Measurements from ENCODE around the gene ATRAID. TPM values are rescaled to one million over a fixed set of nuclear protein-coding genes. Genes with fewer than 3 reads are reported as not detected.

Gene ATRAID
- total RNA-seq, 3 donors from 2014 or later, result 84.1 to 91.7 (median 85.1) TPM

GRCh38 chr2:27262379-27263286, 50.8 kb downstream of the ATRAID start, which contains the start of gene SLC30A3:
Gene SLC30A3, minus strand, starts transcription at chr2:27263047. Its CDS starts 141 bp downstream, at chr2:27262906.
- H3K27me3 Mint-ChIP-seq (ENCODE audit: low read depth), result peaks cover 59% of the 10 kb centered on the region
- ATAC-seq, result peak; percentile 62 to 72
- peak; percentile 70 for DNase-seq
- no peaks in the 10 kb centered on the region for H3K36me3 Mint-ChIP-seq (ENCODE audit: insufficient read depth)
- peaks cover 33% of the 10 kb centered on the region for H3K4me1 Mint-ChIP-seq (ENCODE audit: low read depth)
- H3K9me3 Mint-ChIP-seq, result no peaks in the 10 kb centered on the region
- H3K4me3 Mint-ChIP-seq, result peak within 1 kb of the TSS; percentile 86

GRCh38 chr2:27263287-27264252, 51.7 kb downstream of the ATRAID start:
- DNase-seq (no peak), ATAC-seq (no peak)
- peak overlapping the region; percentile 86 for H3K4me3 Mint-ChIP-seq
- H3K27me3 Mint-ChIP-seq (ENCODE audit: low read depth), result peaks cover 51% of the 10 kb centered on the region
- H3K9me3 Mint-ChIP-seq, result no peaks in the 10 kb centered on the region
- H3K36me3 Mint-ChIP-seq (ENCODE audit: insufficient read depth), result no peaks in the 10 kb centered on the region
- H3K4me1 Mint-ChIP-seq (ENCODE audit: low read depth), result peaks cover 33% of the 10 kb centered on the region

- no peak for DNase-seq
- no peaks in the 10 kb centered on the region for H3K36me3 Mint-ChIP-seq (ENCODE audit: insufficient read depth)
- peaks cover 47% of the 10 kb centered on the region for H3K27me3 Mint-ChIP-seq (ENCODE audit: low read depth)
- H3K4me3 Mint-ChIP-seq, result peak overlapping the region; percentile 86
- no peaks in the 10 kb centered on the region for H3K9me3 Mint-ChIP-seq
- ATAC-seq, result peak; percentile 59 to 60
- peaks cover 33% of the 10 kb centered on the region for H3K4me1 Mint-ChIP-seq (ENCODE audit: low read depth)
These were observed 52.5 kb downstream of the ATRAID start for GRCh38 chr2:27264253-27264752.

- Mint-ChIP-seq H3K9me3 (no peaks in the 10 kb centered on the region), H3K4me1 (ENCODE audit: low read depth) (peaks cover 33% of the 10 kb centered on the region), H3K27me3 (ENCODE audit: low read depth) (peaks cover 48% of the 10 kb centered on the region), H3K4me3 (peak overlapping the region; percentile 70), H3K36me3 (ENCODE audit: insufficient read depth) (no peaks in the 10 kb centered on the region)
- peak; percentile 64 to 70 for ATAC-seq
- peak; percentile 61 for DNase-seq
These were observed 53.1 kb downstream of the ATRAID start for GRCh38 chr2:27264753-27265535.

- H3K4me1 Mint-ChIP-seq (ENCODE audit: low read depth), result peaks cover 33% of the 10 kb centered on the region
- no peaks in the 10 kb centered on the region for H3K36me3 Mint-ChIP-seq (ENCODE audit: insufficient read depth)
- peaks cover 45% of the 10 kb centered on the region for H3K27me3 Mint-ChIP-seq (ENCODE audit: low read depth)
- H3K9me3 Mint-ChIP-seq, result no peaks in the 10 kb centered on the region
- DNase-seq, result no peak
- H3K4me3 Mint-ChIP-seq, result no peak overlapping the region
- ATAC-seq, result no peak
These were observed 53.7 kb downstream of the ATRAID start for GRCh38 chr2:27265536-27265870.

Other genes with a start within 250 kb of the ATRAID start
- 1 to 10 TPM; 3.7 to 4.3 (median 3.8) TPM for gene MAPRE3, start 241.4 kb upstream of the ATRAID start, total RNA-seq
- 10 to 100 TPM; 59.0 to 71.3 (median 60.4) TPM for gene TMEM214, start 179.1 kb upstream of the ATRAID start, total RNA-seq
- 10 to 100 TPM in 1 of 3 donors, 1 to 10 TPM in 2; 6.5 to 11.2 (median 9.2) TPM for gene AGBL5, start 160.4 kb upstream of the ATRAID start, total RNA-seq
- 100 to 1,000 TPM; 225 to 244 (median 229) TPM for gene OST4, start 140.4 kb upstream of the ATRAID start, total RNA-seq
- 1 to 10 TPM in 2 of 3 donors, under 1 TPM in 1; 0.76 to 1.4 (median 1.3) TPM for gene EMILIN1, start 133.4 kb upstream of the ATRAID start, total RNA-seq
- gene KHK, start 125.3 kb upstream of the ATRAID start, total RNA-seq, result 10 to 100 TPM in 1 of 3 donors, 1 to 10 TPM in 2; 5.2 to 10.7 (median 5.5) TPM
- gene CGREF1, start 92.9 kb upstream of the ATRAID start, total RNA-seq, result 1 to 10 TPM; 2.6 to 7.3 (median 2.7) TPM
- not detected for gene ABHD1, start 88.2 kb upstream of the ATRAID start, total RNA-seq
- 100 to 1,000 TPM in 2 of 3 donors, 10 to 100 TPM in 1; 98.0 to 119 (median 106) TPM for gene PREB, start 77.4 kb upstream of the ATRAID start, total RNA-seq
- gene PRR30, start 72.6 kb upstream of the ATRAID start, total RNA-seq, result not detected
- not detected for gene TCF23, start 63.0 kb upstream of the ATRAID start, total RNA-seq
- gene SLC5A6, start 227 bp downstream of the ATRAID start, total RNA-seq, result 100 to 1,000 TPM; 128 to 143 (median 141) TPM
- gene CAD, start 5.3 kb downstream of the ATRAID start, total RNA-seq, result 100 to 1,000 TPM; 162 to 201 (median 185) TPM
- under 1 TPM; 0.15 to 0.43 (median 0.18) TPM for gene SLC30A3, start 51.0 kb downstream of the ATRAID start, total RNA-seq
- gene DNAJC5G, start 63.4 kb downstream of the ATRAID start, total RNA-seq, result not detected
- under 1 TPM; 0.21 to 0.40 (median 0.22) TPM for gene TRIM54, start 70.4 kb downstream of the ATRAID start, total RNA-seq
- gene UCN, start 96.4 kb downstream of the ATRAID start, total RNA-seq, result 1 to 10 TPM in 1 of 3 donors, under 1 TPM in 2; 0.71 to 1.1 (median 0.78) TPM
- gene MPV17, start 111.1 kb downstream of the ATRAID start, total RNA-seq, result 10 to 100 TPM; 84.6 to 89.4 (median 87.5) TPM
- 100 to 1,000 TPM; 102 to 110 (median 107) TPM for gene GTF3C2, start 144.7 kb downstream of the ATRAID start, total RNA-seq
- 10 to 100 TPM; 63.4 to 69.8 (median 65.0) TPM for gene EIF2B4, start 158.3 kb downstream of the ATRAID start, total RNA-seq
- gene SNX17, start 158.6 kb downstream of the ATRAID start, total RNA-seq, result 100 to 1,000 TPM; 117 to 125 (median 123) TPM
- gene ZNF513, start 168.7 kb downstream of the ATRAID start, total RNA-seq, result 10 to 100 TPM in 2 of 3 donors, 1 to 10 TPM in 1; 8.4 to 11.0 (median 10.4) TPM
- gene PPM1G, start 197.6 kb downstream of the ATRAID start, total RNA-seq, result 100 to 1,000 TPM; 177 to 208 (median 186) TPM
- 100 to 1,000 TPM in 1 of 3 donors, 10 to 100 TPM in 2; 99.0 to 103 (median 99.4) TPM for gene NRBP1, start 216.6 kb downstream of the ATRAID start, total RNA-seq
- 1 to 10 TPM; 4.8 to 5.4 (median 5.2) TPM for gene KRTCAP3, start 230.3 kb downstream of the ATRAID start, total RNA-seq

Measured in activated T-cell treated with anti-CD3 and anti-CD28 coated beads, Interleukin-2, amount 50 U/mL, for 4 hours (primary cell).